Smooth muscle cell (in vitro differentiated cells): ENCODE data around the gene CCDC142. TPM values are rescaled to one million over a fixed set of nuclear protein-coding genes. Genes with fewer than 3 reads are reported as not detected.
"Not testable (repeated sequence)": the region's sequence is repeated elsewhere in the genome, so short reads cannot be mapped to it uniquely, and the experiment has no call there.

Experiments
- DNase-seq: peaks from one replicate; lab custom pipeline; 2025; ENCODE audit not compliant: unreplicated experiment; lab: John Stamatoyannopoulos, UW
- H2AFZ ChIP-seq: fragments of 200-600 bp; sonication (generic); 2 replicates; pipeline ENCODE4 v1.6.0; 2016; ENCODE audit warnings: antibody characterized with exemption, low read depth, mild to moderate bottlenecking
- H3F3A ChIP-seq: fragments of 200-600 bp; sonication (generic); 2 replicates; pipeline ENCODE4 v1.6.0; 2017; ENCODE audit warnings: antibody characterized with exemption, low read depth
- H3K27ac ChIP-seq: fragments of 200-600 bp; sonication (generic); 2 replicates; pipeline ENCODE4 v1.5.1; 2016; ENCODE audit warnings: low read depth, mild to moderate bottlenecking
- H3K27me3 ChIP-seq: fragments of 200-600 bp; sonication (generic); 2 replicates; pipeline ENCODE4 v1.6.1; 2016; ENCODE audit warnings: low read depth, mild to moderate bottlenecking
- H3K36me3 ChIP-seq: fragments of 200-600 bp; sonication (generic); 2 replicates; pipeline ENCODE4 v1.5.1; 2016; ENCODE audit warnings: low read depth
- H3K4me1 ChIP-seq: fragments of 200-600 bp; sonication (generic); 2 replicates; pipeline ENCODE4 v1.5.1; 2016; ENCODE audit warnings: low read depth
- H3K4me2 ChIP-seq: fragments of 200-600 bp; sonication (generic); 2 replicates; pipeline ENCODE4 v1.6.0; 2016; ENCODE audit warnings: mild to moderate bottlenecking
- H3K4me3 ChIP-seq: fragments of 200-600 bp; sonication (generic); 2 replicates; pipeline ENCODE4 v1.5.1; 2016; ENCODE audit warnings: mild to moderate bottlenecking
- H3K79me2 ChIP-seq: fragments of 200-600 bp; sonication (generic); 2 replicates; pipeline ENCODE4 v1.6.0; 2016; ENCODE audit warnings: low read depth, mild to moderate bottlenecking
- H3K9ac ChIP-seq: fragments of 200-600 bp; sonication (generic); 2 replicates; pipeline ENCODE4 v1.6.0; 2016; ENCODE audit warnings: low read depth
- H3K9me3 ChIP-seq: fragments of 200-600 bp; sonication (generic); replicated peaks from 2 replicates; pipeline ENCODE4 v1.5.1; 2016; ENCODE audit warnings: low read depth
- H4K20me1 ChIP-seq: fragments of 200-600 bp; sonication (generic); 2 replicates; pipeline ENCODE4 v1.6.0; 2016; ENCODE audit warnings: low read depth
- CTCF ChIP-seq: fragments of 200-600 bp; sonication (generic); IDR thresholded peaks from 2 replicates; pipeline ENCODE4 v1.5.1; 2017; ENCODE audit warnings: borderline replicate concordance, mild to moderate bottlenecking, antibody characterized with exemption; ENCODE audit not compliant: insufficient read depth, poor library complexity, severe bottlenecking
- WGBS: methylation state at CpG from one replicate; pipeline ENCODE4 v1.1.7; 2016; ENCODE audit warnings: low lambda C conversion rate; 5-methylcytosine and 5-hydroxymethylcytosine counted together
- polyA plus RNA-seq: library from polyadenylated mRNA; unstranded; fragments of >200 nt; fragmentation: Nextera tagmentation; extraction: Ambion mirVana; gene quantifications from 2 replicates; pipeline ENCODE4 v1.2.1, GENCODE V29; 2016
- total RNA-seq: library from RNA; depleted of rRNA; stranded (reverse); fragments of >200 nt; gene quantifications from 2 replicates; pipeline ENCODE4 v1.2.3, GENCODE V29; 2014

CCDC142 gene
- total and polyA plus RNA-seq, 2 experiments from 2014 or later: 5.5 to 7.7 TPM

- no peak for TF ChIP-seq CTCF
- H3K79me2 ChIP-seq: peaks cover 2% of the 10 kb centered on the region
- no peak overlapping the region for H3K9ac ChIP-seq
- no peak overlapping the region for H3K4me3 ChIP-seq
- no peaks in the 10 kb centered on the region for H3K4me1 ChIP-seq
- H3K36me3 ChIP-seq: no peaks in the 10 kb centered on the region
- H3K27me3 ChIP-seq: no peaks in the 10 kb centered on the region
- DNase-seq: no peak
- H3K27ac ChIP-seq: no peak overlapping the region
- H3K4me2 ChIP-seq: no peak overlapping the region
- H4K20me1 ChIP-seq: no peaks in the 10 kb centered on the region
- no peaks in the 10 kb centered on the region for H3F3A ChIP-seq
- H2AFZ ChIP-seq: no peak overlapping the region
- 97% methylated on average over 8 of the region's 9 CpGs for WGBS
- H3K9me3 ChIP-seq: no peaks in the 10 kb centered on the region
These were observed 7.1 kb upstream of the CCDC142 start for GRCh38 chr2:74489906-74490305.

GRCh38 chr2:74488643-74489481 lies 6.1 kb upstream of the CCDC142 start:
- Histone ChIP-seq H3K79me2 (peaks cover 12% of the 10 kb centered on the region), H3K27ac (no peak overlapping the region), H3K4me2 (no peak overlapping the region)

GRCh38 chr2:74486141-74486540 lies 3.3 kb upstream of the CCDC142 start:
- Histone ChIP-seq H3K9ac (no peak overlapping the region), H3K79me2 (peaks cover 30% of the 10 kb centered on the region), H3K4me1 (peaks cover 15% of the 10 kb centered on the region), H3K27ac (no peak overlapping the region), H3F3A (no peaks in the 10 kb centered on the region), H3K36me3 (no peaks in the 10 kb centered on the region), H4K20me1 (no peaks in the 10 kb centered on the region), H3K27me3 (no peaks in the 10 kb centered on the region), H3K4me2 (no peak overlapping the region), H3K9me3 (no peaks in the 10 kb centered on the region), H3K4me3 (no peak overlapping the region), H2AFZ (no peak overlapping the region)
- WGBS: 100% methylated on average over 2 of the region's 2 CpGs
- TF ChIP-seq CTCF: no peak
- no peak for DNase-seq

More at GRCh38 chr2:74488643-74489481, 6.1 kb upstream of the CCDC142 start:
- WGBS: 92% methylated on average over 9 of the region's 9 CpGs
- H3K36me3 ChIP-seq: no peaks in the 10 kb centered on the region
- H3K27me3 ChIP-seq: no peaks in the 10 kb centered on the region
- H3F3A ChIP-seq: no peaks in the 10 kb centered on the region
- no peaks in the 10 kb centered on the region for H3K4me1 ChIP-seq
- H3K9me3 ChIP-seq: no peaks in the 10 kb centered on the region
- no peak for TF ChIP-seq CTCF
- no peak overlapping the region for H2AFZ ChIP-seq
- H4K20me1 ChIP-seq: no peaks in the 10 kb centered on the region
- DNase-seq: no peak
- no peak overlapping the region for H3K4me3 ChIP-seq
- H3K9ac ChIP-seq: no peak overlapping the region

- 94% methylated on average over 19 of the region's 19 CpGs for WGBS
- not testable (repeated sequence) for H3F3A ChIP-seq, H3K27ac ChIP-seq, H3K27me3 ChIP-seq, DNase-seq, H4K20me1 ChIP-seq, H3K36me3 ChIP-seq, H3K9me3 ChIP-seq
- H3K4me1 ChIP-seq: peaks cover 18% of the 10 kb centered on the region
- peak overlapping the region; percentile 86 for H2AFZ ChIP-seq
- peaks cover 47% of the 10 kb centered on the region for H3K79me2 ChIP-seq
- H3K4me2 ChIP-seq: peak overlapping the region; percentile 96
- peak overlapping the region; percentile 79 for H3K4me3 ChIP-seq
- peak overlapping the region; percentile 42 for H3K9ac ChIP-seq
These were observed 922 bp upstream of the CCDC142 start for GRCh38 chr2:74483675-74484164.
